Endodermal cell (in vitro differentiated cells): ENCODE measurements around the gene AGBL2. TPM values are rescaled to one million over a fixed set of nuclear protein-coding genes. Genes with fewer than 3 reads are reported as not detected.

Experiments used
- DNase-seq: peaks from one replicate; pipeline ENCODE4 v3.0.0-alpha.2; 2017
- H3K27ac ChIP-seq: 2 replicates; pipeline ENCODE4 v1.5.1; 2013; ENCODE audit warnings: mild to moderate bottlenecking, low read depth, low read length, moderate library complexity
- H3K27me3 ChIP-seq: 2 replicates; pipeline ENCODE4 v1.6.1; 2013; ENCODE audit warnings: mild to moderate bottlenecking, low read length, moderate library complexity; ENCODE audit not compliant: insufficient read depth, control insufficient read depth, poor library complexity, severe bottlenecking
- H3K36me3 ChIP-seq: 2 replicates; pipeline ENCODE4 v1.7.0; 2013; ENCODE audit warnings: mild to moderate bottlenecking, low read length, moderate library complexity; ENCODE audit not compliant: control insufficient read depth, insufficient read depth
- H3K4me1 ChIP-seq: one replicate; pipeline ENCODE4 v1.7.0; 2013; ENCODE audit warnings: low read length; ENCODE audit not compliant: control insufficient read depth, insufficient read depth
- H3K4me3 ChIP-seq: 2 replicates; pipeline ENCODE4 v1.5.1; 2013; ENCODE audit warnings: mild to moderate bottlenecking, low read length, moderate library complexity
- H3K9ac ChIP-seq: 2 replicates; pipeline ENCODE4 v1.6.1; 2013; ENCODE audit warnings: mild to moderate bottlenecking, low read length, moderate library complexity; ENCODE audit not compliant: poor library complexity, severe bottlenecking; ENCODE audit errors: extremely low read depth
- H3K9me3 ChIP-seq: 2 replicates; pipeline ENCODE4 v1.6.1; 2013; ENCODE audit warnings: mild to moderate bottlenecking, low read length, moderate library complexity; ENCODE audit not compliant: control insufficient read depth
- H3K27ac Mint-ChIP-seq: 2 replicates; pipeline ENCODE4 v1.8.0; 2020; ENCODE audit warnings: mixed read lengths
- H3K27me3 Mint-ChIP-seq: 2 replicates; pipeline ENCODE4 v1.8.0; 2021; ENCODE audit warnings: mild to moderate bottlenecking, mixed read lengths; ENCODE audit not compliant: insufficient read depth
- H3K36me3 Mint-ChIP-seq: 2 replicates; pipeline ENCODE4 v1.8.0; 2020; ENCODE audit warnings: low read depth, mixed read lengths
- H3K4me1 Mint-ChIP-seq: 2 replicates; pipeline ENCODE4 v1.8.0; 2020; ENCODE audit warnings: mixed read lengths
- H3K4me3 Mint-ChIP-seq: 2 replicates; pipeline ENCODE4 v1.8.0; 2020; ENCODE audit warnings: mild to moderate bottlenecking, moderate library complexity, mixed read lengths
- H3K9me3 Mint-ChIP-seq: 2 replicates; pipeline ENCODE4 v1.8.0; 2020; ENCODE audit warnings: mild to moderate bottlenecking, mixed read lengths
- WGBS, 2 experiments: methylation state at CpG; one replicate each; pipeline versions ENCODE4 v1.1.5 to v1.1.7; 2013; ENCODE audit warnings: missing lambda C conversion rate in 2 of 2, mixed read lengths in 1 of 2; ENCODE audit not compliant: insufficient coverage in 1 of 2, insufficient read length in 1 of 2; 5-methylcytosine and 5-hydroxymethylcytosine counted together
- total RNA-seq, 2 donors: library from RNA; stranded (reverse); fragmentation: NEBNext Ultra II Directional in 1 of 2; extraction: Animal tissue kit (Norgen Biotek cat#: 25700) in 1 of 2; gene quantifications; 2 replicates in 1 of 2; 3 replicates in 1 of 2; pipeline ENCODE4 v1.2.1, GENCODE V29; 2021
- TF ChIP-seq, protein P1 (sequence below): fragments of 200-600 bp; sonication (generic); conservative IDR thresholded peaks from 2 replicates; pipeline ENCODE4 v1.5.0; 2021; ENCODE audit warnings: antibody characterized with exemption, mild to moderate bottlenecking

AGBL2 gene
- total RNA-seq, 2 donors from 2014 or later = 5.0 to 8.7 TPM

DNA sequence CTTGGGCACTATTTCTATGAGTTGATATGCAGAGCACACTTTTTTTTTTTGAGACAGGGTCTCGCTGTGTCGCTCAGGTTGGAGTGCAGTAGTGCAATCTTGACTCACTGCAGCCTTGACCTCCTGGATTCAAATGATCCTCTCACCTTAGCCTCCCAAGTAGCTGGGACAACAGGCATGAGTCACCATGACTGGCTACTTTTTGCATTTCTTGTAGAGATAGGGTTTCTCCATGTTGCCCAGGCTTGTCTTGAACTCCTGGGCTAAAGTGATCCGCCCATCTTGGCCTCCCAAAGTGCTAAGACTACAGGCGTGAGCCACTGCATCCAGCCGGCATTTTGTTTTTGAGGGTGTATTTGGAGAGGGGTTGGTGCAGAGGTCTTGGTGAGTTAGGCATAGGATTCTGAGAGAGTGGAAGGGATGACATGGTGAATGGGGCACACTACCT, 42.9 kb downstream of the AGBL2 start:
- Mint-ChIP-seq H3K27ac (no peak overlapping the region), H3K4me3 (no peak overlapping the region), H3K27me3 (no peaks in the 10 kb centered on the region), H3K4me1 (no peaks in the 10 kb centered on the region), H3K9me3 (no peaks in the 10 kb centered on the region), H3K36me3 (no peaks in the 10 kb centered on the region)
- no peaks in the 10 kb centered on the region for H3K4me1 ChIP-seq
- H3K9ac ChIP-seq = no peak overlapping the region
- DNase-seq = no peak
- no peaks in the 10 kb centered on the region for H3K36me3 ChIP-seq
- H3K27me3 ChIP-seq = no peaks in the 10 kb centered on the region
- no peak overlapping the region for H3K4me3 ChIP-seq
- TF ChIP-seq, protein P1, sequence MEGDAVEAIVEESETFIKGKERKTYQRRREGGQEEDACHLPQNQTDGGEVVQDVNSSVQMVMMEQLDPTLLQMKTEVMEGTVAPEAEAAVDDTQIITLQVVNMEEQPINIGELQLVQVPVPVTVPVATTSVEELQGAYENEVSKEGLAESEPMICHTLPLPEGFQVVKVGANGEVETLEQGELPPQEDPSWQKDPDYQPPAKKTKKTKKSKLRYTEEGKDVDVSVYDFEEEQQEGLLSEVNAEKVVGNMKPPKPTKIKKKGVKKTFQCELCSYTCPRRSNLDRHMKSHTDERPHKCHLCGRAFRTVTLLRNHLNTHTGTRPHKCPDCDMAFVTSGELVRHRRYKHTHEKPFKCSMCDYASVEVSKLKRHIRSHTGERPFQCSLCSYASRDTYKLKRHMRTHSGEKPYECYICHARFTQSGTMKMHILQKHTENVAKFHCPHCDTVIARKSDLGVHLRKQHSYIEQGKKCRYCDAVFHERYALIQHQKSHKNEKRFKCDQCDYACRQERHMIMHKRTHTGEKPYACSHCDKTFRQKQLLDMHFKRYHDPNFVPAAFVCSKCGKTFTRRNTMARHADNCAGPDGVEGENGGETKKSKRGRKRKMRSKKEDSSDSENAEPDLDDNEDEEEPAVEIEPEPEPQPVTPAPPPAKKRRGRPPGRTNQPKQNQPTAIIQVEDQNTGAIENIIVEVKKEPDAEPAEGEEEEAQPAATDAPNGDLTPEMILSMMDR = no peak
- WGBS, 2 experiments = 92 to 94% methylated on average over 4 to 5 of the region's 5 CpGs
- H3K27ac ChIP-seq = no peak overlapping the region
- no peaks in the 10 kb centered on the region for H3K9me3 ChIP-seq

GRCh38 chr11:47669856-47670255, 45.3 kb downstream of the AGBL2 start:
- no peaks in the 10 kb centered on the region for H3K9me3 Mint-ChIP-seq
- Histone ChIP-seq H3K9me3 (no peaks in the 10 kb centered on the region), H3K27ac (no peak overlapping the region), H3K36me3 (no peaks in the 10 kb centered on the region), H3K27me3 (no peaks in the 10 kb centered on the region), H3K9ac (no peak overlapping the region), H3K4me3 (no peak overlapping the region), H3K4me1 (no peaks in the 10 kb centered on the region)
- H3K27ac Mint-ChIP-seq = no peak overlapping the region
- no peaks in the 10 kb centered on the region for H3K27me3 Mint-ChIP-seq
- TF ChIP-seq, protein P1 = no peak
- no peak for DNase-seq
- H3K4me3 Mint-ChIP-seq = no peak overlapping the region
- WGBS, 2 experiments = 95 to 98% methylated on average over 6 of the region's 6 CpGs
- H3K4me1 Mint-ChIP-seq = no peaks in the 10 kb centered on the region
- no peaks in the 10 kb centered on the region for H3K36me3 Mint-ChIP-seq

GRCh38 chr11:47668665-47669064, 46.5 kb downstream of the AGBL2 start:
- no peak for DNase-seq
- Histone ChIP-seq H3K36me3 (no peaks in the 10 kb centered on the region), H3K9ac (no peak overlapping the region), H3K4me1 (no peaks in the 10 kb centered on the region), H3K27me3 (no peaks in the 10 kb centered on the region), H3K27ac (no peak overlapping the region), H3K9me3 (no peaks in the 10 kb centered on the region), H3K4me3 (no peak overlapping the region)
- no peak overlapping the region for H3K4me3 Mint-ChIP-seq
- no peak overlapping the region for H3K27ac Mint-ChIP-seq
- H3K4me1 Mint-ChIP-seq = no peaks in the 10 kb centered on the region
- H3K36me3 Mint-ChIP-seq = no peaks in the 10 kb centered on the region
- no peaks in the 10 kb centered on the region for H3K9me3 Mint-ChIP-seq
- TF ChIP-seq, protein P1 = no peak
- H3K27me3 Mint-ChIP-seq = no peaks in the 10 kb centered on the region
